OCI-LY1 (cell line): ENCODE results near the gene VAV3.

Source experiments
- EZH2 ChIP-seq: fragments of 200-600 bp; sonication (generic), shearing (Covaris generic); IDR thresholded peaks from 2 replicates; pipeline ENCODE4 v1.8.0; 2017; ENCODE audit warnings: borderline replicate concordance, mixed run types, mild to moderate bottlenecking, antibody characterized with exemption, low read length, moderate library complexity, mixed read lengths
- TF ChIP-seq, protein P1 (sequence below): fragments of 200-600 bp; sonication (generic), shearing (Covaris generic); IDR thresholded peaks from 2 replicates; pipeline ENCODE4 v1.5.1; 2017; ENCODE audit warnings: mild to moderate bottlenecking, antibody characterized with exemption, low read length, moderate library complexity, mixed read lengths

- TF ChIP-seq, protein P1, sequence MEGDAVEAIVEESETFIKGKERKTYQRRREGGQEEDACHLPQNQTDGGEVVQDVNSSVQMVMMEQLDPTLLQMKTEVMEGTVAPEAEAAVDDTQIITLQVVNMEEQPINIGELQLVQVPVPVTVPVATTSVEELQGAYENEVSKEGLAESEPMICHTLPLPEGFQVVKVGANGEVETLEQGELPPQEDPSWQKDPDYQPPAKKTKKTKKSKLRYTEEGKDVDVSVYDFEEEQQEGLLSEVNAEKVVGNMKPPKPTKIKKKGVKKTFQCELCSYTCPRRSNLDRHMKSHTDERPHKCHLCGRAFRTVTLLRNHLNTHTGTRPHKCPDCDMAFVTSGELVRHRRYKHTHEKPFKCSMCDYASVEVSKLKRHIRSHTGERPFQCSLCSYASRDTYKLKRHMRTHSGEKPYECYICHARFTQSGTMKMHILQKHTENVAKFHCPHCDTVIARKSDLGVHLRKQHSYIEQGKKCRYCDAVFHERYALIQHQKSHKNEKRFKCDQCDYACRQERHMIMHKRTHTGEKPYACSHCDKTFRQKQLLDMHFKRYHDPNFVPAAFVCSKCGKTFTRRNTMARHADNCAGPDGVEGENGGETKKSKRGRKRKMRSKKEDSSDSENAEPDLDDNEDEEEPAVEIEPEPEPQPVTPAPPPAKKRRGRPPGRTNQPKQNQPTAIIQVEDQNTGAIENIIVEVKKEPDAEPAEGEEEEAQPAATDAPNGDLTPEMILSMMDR: no peak
- no peak for TF ChIP-seq EZH2
These were observed 255.0 kb downstream of the VAV3 start for GRCh38 chr1:107710005-107710404.
